Kidney capillary endothelial cell (primary cell): Measurements from ENCODE around the gene PPP1R9A.

Experiments
- DNase-seq: peaks from one replicate; pipeline ENCODE4 v3.0.0-alpha.2; 2018; ENCODE audit warnings: low spot score

PPP1R9A gene

DNA sequence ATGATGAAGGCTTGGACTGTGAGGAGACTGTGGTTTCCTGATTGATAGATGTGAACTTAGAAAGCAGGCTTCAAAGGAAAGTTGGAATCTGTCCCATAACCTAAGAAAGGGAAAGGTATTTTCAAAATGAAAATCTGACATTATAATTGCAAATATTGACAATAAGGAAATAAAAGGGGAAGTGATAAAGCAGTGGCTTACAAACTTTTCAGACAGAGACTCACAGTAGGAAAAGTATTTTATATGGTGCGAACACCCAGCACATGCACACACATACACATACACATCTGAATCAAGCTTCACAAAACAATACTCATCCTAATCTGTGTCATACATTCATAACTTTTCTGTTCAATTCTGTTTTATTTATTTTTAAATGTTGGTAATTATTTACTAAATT, 412.2 kb downstream of the PPP1R9A start:
- no peak for DNase-seq

DNA sequence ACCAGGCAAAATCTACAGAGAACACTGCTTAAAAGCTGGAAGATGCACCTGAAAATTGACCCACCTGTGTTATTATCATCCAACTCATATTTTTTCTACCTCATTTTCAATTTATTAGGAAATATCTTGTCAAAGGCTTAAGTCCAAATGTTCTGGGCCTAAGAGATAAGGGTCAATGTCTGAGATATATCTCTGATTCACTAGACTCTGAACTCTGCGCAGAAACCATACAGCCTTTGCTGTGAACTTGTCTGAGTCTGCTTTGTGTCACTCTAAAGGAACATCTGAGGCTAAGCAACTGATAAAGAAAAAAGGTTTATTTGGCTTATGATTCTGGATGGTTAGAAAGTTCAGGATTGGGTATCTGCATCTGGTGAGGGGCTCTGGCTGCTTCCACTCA, 413.3 kb downstream of the PPP1R9A start:
- DNase-seq, result no peak

DNA sequence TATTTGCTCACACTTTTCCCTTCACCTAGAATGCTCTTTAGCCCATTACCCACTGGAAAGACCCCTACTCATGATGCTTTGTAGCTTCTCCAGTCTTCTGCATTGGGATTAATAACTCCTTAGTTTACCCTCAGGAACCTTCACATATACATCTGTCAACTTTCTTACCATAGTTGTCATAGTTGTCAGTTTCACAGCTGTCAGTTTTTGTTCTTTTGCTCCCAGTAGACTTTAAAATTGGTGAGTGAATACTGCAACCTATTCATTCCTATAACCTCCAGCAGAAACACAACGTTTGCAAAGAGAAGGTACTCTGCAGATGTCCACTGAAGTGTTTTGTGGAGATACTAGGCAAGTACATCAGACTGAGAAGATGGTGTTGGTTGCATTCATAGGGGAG, 414.3 kb downstream of the PPP1R9A start:
- no peak for DNase-seq

DNA sequence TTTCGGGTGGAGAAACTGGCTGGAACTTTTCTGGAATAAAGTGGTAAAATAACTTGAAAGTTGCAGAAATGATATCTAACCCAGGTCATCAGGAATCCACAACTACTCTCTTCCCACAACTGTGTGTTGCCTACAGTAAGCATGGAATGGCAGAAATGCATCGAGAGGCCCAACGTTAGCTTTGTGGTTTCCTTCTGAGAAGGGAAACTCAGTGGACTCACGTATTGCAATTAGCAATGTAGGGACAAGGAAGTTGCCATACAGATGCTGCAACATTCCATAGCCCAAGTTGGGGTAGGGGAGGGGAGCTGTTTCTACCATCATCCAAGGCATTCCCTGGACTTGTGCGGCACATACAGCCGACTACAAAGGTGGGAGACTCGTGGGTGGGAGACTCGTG, 415.0 kb downstream of the PPP1R9A start:
- DNase-seq, result no peak

DNA sequence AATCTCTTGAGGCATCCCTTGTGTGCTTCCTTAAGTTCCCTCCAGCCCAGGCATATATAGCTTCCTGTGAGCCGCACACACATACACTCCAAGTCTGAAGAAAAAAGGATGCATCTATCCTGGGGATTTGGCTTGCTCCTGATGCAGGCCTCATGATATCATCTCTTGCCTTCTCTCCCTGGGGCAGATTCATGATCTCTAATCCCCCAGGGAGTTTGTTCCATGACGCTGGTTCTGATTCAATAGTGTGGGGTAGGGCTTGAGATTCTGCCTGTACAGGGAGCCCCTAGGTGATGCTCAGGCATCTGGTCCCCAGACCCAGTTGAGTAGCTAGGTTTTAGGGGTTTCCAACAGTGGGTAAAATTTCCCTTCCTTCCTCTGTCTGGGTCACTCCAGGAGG, 415.5 kb downstream of the PPP1R9A start:
- no peak for DNase-seq

DNA sequence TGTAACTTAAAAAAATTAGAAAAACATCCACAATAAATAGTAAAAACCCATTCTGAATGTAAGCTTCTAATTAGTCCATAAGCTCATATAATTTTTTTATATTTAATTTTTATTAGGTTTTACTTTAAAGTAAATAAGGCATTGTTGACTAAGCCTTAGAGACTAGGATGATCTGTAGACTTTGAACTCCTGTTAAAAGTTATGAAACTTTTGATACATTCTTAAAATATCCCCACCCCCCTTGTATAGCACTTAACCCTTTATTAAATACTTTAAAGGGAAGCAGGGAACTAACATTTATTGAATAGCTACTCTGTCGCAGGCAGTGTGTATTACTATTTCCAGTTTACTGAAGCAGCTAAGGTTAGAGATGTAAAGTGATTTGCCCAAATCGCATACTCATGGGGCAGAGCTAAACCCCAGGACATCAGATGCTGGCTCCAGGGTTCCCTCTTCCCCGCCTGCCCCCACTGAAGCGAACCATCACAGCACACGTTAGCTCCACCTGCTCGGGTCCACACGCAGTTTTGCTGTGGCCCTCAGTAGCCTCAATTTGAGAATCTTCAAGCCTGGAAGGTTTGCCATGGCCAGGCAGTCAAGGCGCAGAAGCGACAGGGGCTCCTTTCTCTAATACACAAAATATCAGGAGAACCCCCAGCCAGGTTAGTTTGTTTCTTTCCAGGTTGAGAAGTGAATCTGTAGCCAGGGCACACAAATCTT, 416.2 kb downstream of the PPP1R9A start:
- DNase-seq, result no peak

DNA sequence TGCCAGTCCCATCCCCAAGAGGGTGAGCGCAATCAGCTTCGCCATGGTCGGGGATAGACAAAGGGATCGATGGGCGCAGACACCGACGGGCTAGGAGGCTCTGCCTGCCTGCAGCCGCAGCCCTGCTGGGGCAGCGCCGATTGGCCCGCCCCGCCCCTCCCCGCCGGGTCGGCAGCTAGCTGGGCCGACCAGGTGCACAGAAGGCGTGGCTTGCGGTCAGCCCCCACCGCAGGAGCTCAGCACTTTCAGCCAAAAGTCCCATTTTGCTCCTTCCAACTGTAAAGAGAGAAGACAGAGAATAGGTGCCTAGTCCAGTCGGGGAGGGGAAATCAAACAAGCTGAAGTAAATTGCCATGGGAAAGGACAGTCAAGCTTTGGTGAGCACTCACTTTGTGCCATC, 417.0 kb downstream of the PPP1R9A start, which contains the start of gene PON1:
PON1 (minus strand) TSS at position 102 of the 400 bp plus-strand sequence; CDS start at position 45, 57 bp downstream.
- DNase-seq, result no peak

DNA sequence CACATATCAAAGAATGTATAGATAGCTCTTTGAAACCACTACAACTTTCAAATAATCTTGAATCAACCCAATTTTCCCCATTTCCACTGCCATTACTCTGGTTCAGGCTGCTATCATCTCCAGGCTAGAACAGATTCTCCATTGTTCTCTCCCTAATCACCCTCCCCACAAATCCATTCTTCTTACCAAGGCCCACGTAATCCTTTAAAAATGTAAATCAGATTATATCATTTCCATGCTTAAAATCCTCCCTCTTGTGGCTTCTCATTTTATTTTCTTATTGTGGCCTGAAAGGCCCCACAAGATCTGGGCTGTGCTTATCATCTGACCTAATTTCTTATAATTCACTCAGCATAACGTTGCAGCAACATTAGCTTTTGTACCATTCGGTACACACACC, 420.0 kb downstream of the PPP1R9A start:
- DNase-seq, result no peak

DNA sequence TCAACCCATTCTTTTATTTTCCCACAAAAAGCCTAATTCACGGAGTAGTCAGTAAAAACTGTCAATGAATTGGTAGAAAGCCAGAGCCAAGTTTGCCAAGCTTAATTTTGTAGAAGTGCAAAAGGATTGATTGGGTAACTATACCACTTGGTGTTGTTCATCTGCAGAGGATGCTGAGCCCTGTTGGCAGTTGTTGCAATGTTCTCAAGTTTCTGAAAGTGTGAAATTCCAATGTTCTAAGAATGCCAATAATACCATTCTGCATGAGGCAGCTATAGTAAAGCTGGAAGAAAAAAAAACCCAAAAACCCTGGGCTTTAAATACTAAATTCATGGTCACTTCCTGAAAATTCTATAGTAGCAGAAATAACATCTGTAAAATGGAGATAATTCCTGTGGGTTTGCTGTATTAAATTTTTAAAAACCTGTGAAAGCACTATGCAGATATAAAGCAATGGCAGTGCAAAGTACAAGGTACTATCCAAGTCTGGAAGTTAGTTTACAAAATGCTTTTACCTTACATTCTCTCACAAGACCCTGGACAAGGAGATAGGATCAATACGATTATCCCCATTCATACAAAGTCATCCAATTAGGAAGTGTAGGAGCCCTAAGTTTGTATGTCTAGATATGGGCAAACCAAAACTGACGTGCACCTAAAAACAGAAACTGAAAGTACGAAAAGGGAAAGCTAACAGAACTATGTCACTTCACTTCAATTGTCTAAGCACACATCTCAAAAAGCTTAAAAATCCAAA, 423.0 kb downstream of the PPP1R9A start:
- no peak for DNase-seq

DNA sequence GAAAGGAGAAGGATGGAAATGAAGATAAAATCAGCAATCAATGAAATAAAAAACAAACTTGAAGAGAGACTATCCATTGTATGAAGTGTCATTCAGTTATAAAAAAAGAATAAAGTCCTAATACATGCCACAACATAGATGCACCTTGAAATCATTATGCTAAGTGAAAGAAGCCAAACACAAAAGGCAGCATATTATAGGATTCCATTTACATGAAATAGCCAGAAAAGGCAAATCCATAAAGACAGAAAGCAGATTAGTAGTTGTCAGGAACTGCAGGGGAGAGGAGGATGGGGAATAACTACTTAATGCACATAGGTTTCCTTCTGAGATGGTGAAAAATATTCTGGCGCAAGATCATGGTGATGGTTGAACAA, 423.6 kb downstream of the PPP1R9A start:
- peak; percentile 1 for DNase-seq

DNA sequence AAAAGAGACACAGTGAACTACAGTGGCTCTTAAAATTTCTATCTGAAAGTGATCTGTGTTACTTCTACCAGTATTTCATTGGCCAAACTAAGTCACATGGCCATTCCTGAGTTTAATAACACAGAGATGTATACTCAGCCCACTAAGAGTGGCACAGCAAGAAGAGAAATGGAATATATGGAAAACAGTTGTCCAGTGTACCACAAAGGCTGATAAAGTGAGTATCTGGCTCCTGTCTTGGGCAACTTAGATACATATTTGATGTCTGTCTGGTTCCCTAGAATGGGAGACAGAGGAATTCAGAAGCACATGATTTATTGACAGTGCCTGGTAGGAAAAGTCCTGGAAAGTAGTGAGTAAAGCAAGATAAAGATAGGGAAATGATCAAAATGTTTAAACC, 427.1 kb downstream of the PPP1R9A start:
- DNase-seq, result no peak

DNA sequence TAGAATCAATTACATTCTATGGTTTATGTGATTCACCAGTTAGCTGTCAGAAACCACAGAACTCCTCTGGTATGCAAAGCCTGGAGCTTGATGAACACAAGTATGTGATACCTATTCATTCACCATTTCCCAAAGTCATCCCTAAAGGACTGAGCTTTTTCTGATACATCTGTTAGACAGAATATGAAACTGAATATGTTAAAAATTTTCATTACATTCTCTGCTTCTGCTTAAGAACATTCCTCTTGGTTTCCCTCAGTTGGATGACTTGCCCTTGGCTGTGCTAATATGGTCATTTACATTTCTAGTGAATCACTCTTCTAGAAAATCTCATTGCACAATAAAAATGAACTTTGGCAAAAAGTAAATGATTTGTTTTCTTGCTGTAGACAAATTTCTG, 427.7 kb downstream of the PPP1R9A start:
- DNase-seq, result no peak

DNA sequence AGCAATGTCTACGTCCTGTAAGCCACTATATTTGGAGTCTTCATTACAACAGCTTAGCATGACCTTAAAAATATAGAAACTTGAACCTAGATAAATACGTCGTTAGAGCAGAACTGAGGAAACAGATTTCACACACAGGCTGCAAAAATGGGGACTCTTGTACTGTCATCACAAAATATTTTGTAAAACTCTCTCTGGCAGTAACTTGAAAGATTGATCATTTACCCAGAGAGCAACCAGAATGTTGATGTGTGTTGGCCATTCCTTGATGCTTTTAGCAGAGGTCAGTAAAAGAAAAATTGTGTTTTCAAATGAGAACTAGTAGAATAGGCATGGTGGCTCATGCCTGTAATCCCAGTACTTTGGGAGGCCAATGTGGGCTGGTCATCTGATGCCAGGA, 431.4 kb downstream of the PPP1R9A start:
- DNase-seq, result no peak

DNA sequence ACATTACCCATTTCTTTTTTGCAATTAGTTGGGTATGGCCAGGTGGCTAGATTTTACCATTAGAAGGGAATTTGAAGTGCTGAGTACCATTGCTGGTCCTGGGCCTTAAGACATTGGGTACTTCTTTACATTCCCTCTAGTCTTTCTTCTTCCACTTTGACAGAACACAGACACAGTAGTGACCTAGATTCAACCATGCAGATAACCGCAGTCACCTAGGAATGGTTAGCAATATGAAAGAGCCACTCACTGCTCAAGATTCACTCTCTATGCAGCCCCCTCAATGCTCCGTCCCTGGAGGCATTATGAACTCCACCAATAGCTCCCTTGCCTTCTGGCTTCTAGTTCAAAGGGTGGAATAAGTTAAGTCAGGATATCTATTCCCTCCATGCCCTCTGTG, 433.1 kb downstream of the PPP1R9A start:
- DNase-seq, result no peak

DNA sequence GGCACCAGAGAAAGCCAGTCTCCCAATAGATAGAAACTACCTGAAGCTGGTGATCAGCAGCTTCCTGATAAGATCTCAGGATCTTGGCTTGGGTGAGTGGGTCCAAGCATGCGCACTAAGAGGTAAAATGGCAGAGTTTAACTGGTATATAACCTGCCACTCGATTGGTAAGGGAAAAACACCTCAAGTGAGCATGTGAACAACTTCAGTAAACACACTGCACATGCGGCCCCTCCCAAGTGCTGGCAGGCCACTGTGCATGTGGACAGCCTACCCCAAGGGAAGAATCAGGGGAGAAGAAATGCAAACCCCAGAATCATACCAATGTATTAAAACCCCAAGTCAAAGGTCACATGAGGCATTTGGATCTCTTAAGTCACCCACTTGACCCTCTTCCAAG, 434.6 kb downstream of the PPP1R9A start:
- no peak for DNase-seq

DNA sequence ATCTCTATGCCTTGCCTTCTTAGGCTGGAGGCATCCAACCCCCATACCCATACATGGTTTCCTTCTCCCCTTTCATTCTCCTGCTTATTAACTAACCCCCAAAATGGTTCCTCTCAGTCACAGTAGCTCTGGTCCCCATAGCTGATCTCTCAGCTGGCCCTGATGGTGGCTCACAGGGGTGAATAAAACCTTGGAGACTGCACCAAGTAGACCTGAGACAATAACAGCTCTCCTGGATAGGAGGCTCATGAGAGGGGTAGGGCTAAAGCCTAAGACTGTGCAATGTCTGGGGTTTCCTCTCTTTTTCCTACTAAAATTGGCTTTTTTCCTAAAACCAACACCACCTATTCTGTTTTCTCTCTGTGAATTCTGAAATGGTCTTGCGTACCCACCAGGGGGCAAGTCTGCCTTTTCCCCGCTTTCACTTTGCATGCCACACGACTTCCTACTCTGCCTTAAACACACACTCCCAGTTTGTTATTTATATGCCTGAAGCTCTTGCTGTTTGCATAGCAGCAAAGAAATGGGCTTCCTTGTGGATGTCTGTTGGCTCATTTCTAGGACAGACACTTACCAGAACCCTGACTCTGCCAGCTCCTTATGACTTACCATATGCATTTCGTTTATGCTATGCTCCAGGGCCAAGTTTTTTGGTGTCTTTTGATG, 435.4 kb downstream of the PPP1R9A start:
- no peak for DNase-seq
